GM23248 (cell line): ENCODE results near the gene LDB1.

Experiments used
- EZH2 ChIP-seq: fragments of 200-600 bp; sonication (generic); IDR thresholded peaks from 2 replicates; pipeline ENCODE4 v1.6.1; 2018; ENCODE audit warnings: antibody characterized with exemption, mild to moderate bottlenecking; ENCODE audit not compliant: insufficient read depth, poor library complexity, severe bottlenecking
- EZH2phosphoT487 ChIP-seq: fragments of 200-600 bp; sonication (generic); IDR thresholded peaks from 2 replicates; pipeline ENCODE4 v1.6.1; 2018; ENCODE audit warnings: antibody characterized with exemption, moderate library complexity, mild to moderate bottlenecking, low read depth; ENCODE audit not compliant: insufficient read depth

GRCh38 chr10:102167861-102168260 is 47.7 kb upstream of the LDB1 start:
- TF ChIP-seq EZH2phosphoT487 (no peak), EZH2 (no peak)
